Prostate gland (tissue), 2 donors: Measurements from ENCODE around the gene PDE8A. TPM values are rescaled to one million over a fixed set of nuclear protein-coding genes. Genes with fewer than 3 reads are reported as not detected.

Experiments used
- DNase-seq: peaks from one replicate; pipeline ENCODE4 v3.0.0-alpha.2; 2019; ENCODE audit warnings: low spot score
- H3K27ac ChIP-seq, 2 donors: fragments of 200-600 bp; sonication (generic); 2 replicates each; pipeline ENCODE4 v1.5.1; 2017 to 2019
- H3K27me3 ChIP-seq: fragments of 200-600 bp; sonication (generic); replicated peaks from 2 replicates; pipeline ENCODE4 v1.5.1; 2019; ENCODE audit not compliant: insufficient read depth
- H3K36me3 ChIP-seq, 2 donors: fragments of 200-600 bp; sonication (generic); 1 replicate in 1 of 2; 2 replicates in 1 of 2; pipeline versions ENCODE4 v1.5.1 to v1.8.1; 2017 to 2019
- H3K4me1 ChIP-seq: fragments of 200-600 bp; sonication (generic); replicated peaks from 2 replicates; pipeline ENCODE4 v1.5.1; 2019
- H3K4me3 ChIP-seq, 2 donors: fragments of 200-600 bp; sonication (generic); 2 replicates each; pipeline ENCODE4 v1.5.1; 2017 to 2019
- H3K9me3 ChIP-seq: fragments of 200-600 bp; sonication (generic); 2 replicates; pipeline ENCODE4 v1.5.1; 2017
- CTCF ChIP-seq, 4 experiments: fragments of 200-600 bp in 2 of 4; fragments of 450-650 bp in 2 of 4; sonication (generic) in 2 of 4; IDR thresholded peaks; 1 replicate in 3 of 4; 2 replicates in 1 of 4; pipeline ENCODE4 v1.5.1; 2016 to 2019; ENCODE audit warnings: antibody characterized with exemption in 4 of 4, mild to moderate bottlenecking in 2 of 4, moderate library complexity in 2 of 4
- POLR2A ChIP-seq: fragments of 450-650 bp; IDR thresholded peaks from one replicate; pipeline ENCODE4 v1.6.1; 2016; ENCODE audit warnings: antibody characterized with exemption, mild to moderate bottlenecking
- POLR2AphosphoS5 ChIP-seq: sonication (generic); formaldehyde crosslinking; IDR thresholded peaks from one replicate; pipeline ENCODE4 v1.6.1; 2017; ENCODE audit warnings: antibody characterized with exemption
- WGBS: methylation state at CpG from one replicate; pipeline ENCODE4 v1.1.5; 2018; 5-methylcytosine and 5-hydroxymethylcytosine counted together
- intact Hi-C: fragments of 100-400 bp; cut with DNase I; formaldehyde crosslinking; loops from one replicate; pipeline ENCODE4 v1.14.2; 2022
- total RNA-seq, 2 donors: library from RNA; depleted of rRNA; stranded (reverse); fragments of >200 nt; gene quantifications; one replicate each; pipeline ENCODE4 v1.1.0, GENCODE V29; 2016

PDE8A gene
- total RNA-seq, 2 donors from 2014 or later, result 28.3 to 52.7 TPM

GRCh38 chr15:85116494-85116893, 134.8 kb downstream of the PDE8A start:
- Histone ChIP-seq H3K27me3 (no peaks in the 10 kb centered on the region), H3K27ac (no peak overlapping the region), H3K4me3 (no peak overlapping the region), H3K9me3 (no peaks in the 10 kb centered on the region), H3K36me3 (no peaks in the 10 kb centered on the region), H3K4me1 (no peaks in the 10 kb centered on the region)
- intact Hi-C loops, result no loop called here
- TF ChIP-seq POLR2A (no peak), POLR2AphosphoS5 (no peak), CTCF (IDR thresholded peaks at IDR 0.05) (no peak)
- no peak for DNase-seq
- 92% methylated on average over 3 of the region's 3 CpGs for WGBS

- no peaks in the 10 kb centered on the region for H3K9me3 ChIP-seq
- TF ChIP-seq POLR2AphosphoS5 (no peak), CTCF (IDR thresholded peaks at IDR 0.05) (no peak), POLR2A (no peak)
These were observed 135.4 kb downstream of the PDE8A start for GRCh38 chr15:85116925-85117646.

GRCh38 chr15:85118173-85118572, 136.5 kb downstream of the PDE8A start:
- Histone ChIP-seq H3K4me3 (no peak overlapping the region), H3K4me1 (no peaks in the 10 kb centered on the region), H3K27me3 (no peaks in the 10 kb centered on the region), H3K36me3 (no peaks in the 10 kb centered on the region), H3K9me3 (no peaks in the 10 kb centered on the region), H3K27ac (no peak overlapping the region)
- DNase-seq, result no peak
- intact Hi-C loops, result no loop called here
- TF ChIP-seq POLR2AphosphoS5 (no peak), CTCF (IDR thresholded peaks at IDR 0.05) (no peak), POLR2A (no peak)
- 99% methylated on average over 4 of the region's 4 CpGs for WGBS

More at GRCh38 chr15:85116925-85117646, 135.4 kb downstream of the PDE8A start:
- Histone ChIP-seq H3K4me1 (no peaks in the 10 kb centered on the region), H3K27me3 (no peaks in the 10 kb centered on the region), H3K27ac (no peak overlapping the region), H3K4me3 (no peak overlapping the region), H3K36me3 (no peaks in the 10 kb centered on the region)
- DNase-seq, result no peak
- intact Hi-C loops, result no loop called here
- 82% methylated on average over 5 of the region's 5 CpGs for WGBS

GRCh38 chr15:85118581-85118980, 136.9 kb downstream of the PDE8A start:
- no peak overlapping the region for H3K4me3 ChIP-seq
- no peak overlapping the region for H3K27ac ChIP-seq
- H3K36me3 ChIP-seq, result no peaks in the 10 kb centered on the region
- TF ChIP-seq POLR2A (no peak), CTCF (IDR thresholded peaks at IDR 0.05) (no peak), POLR2AphosphoS5 (no peak)
- no peaks in the 10 kb centered on the region for H3K4me1 ChIP-seq
- H3K27me3 ChIP-seq, result no peaks in the 10 kb centered on the region
- 83% methylated on average over 2 of the region's 2 CpGs for WGBS
- no peaks in the 10 kb centered on the region for H3K9me3 ChIP-seq
- DNase-seq, result no peak
- intact Hi-C loops, result no loop called here
